Measurements from ENCODE around the gene CD96.
A peak's percentile ranks its signal among the peaks of the same experiment; 100 is the strongest.
"Not testable (repeated sequence)": the region's sequence is repeated elsewhere in the genome, so short reads cannot be mapped to it uniquely, and the experiment has no call there.

The CD96 gene

DNA sequence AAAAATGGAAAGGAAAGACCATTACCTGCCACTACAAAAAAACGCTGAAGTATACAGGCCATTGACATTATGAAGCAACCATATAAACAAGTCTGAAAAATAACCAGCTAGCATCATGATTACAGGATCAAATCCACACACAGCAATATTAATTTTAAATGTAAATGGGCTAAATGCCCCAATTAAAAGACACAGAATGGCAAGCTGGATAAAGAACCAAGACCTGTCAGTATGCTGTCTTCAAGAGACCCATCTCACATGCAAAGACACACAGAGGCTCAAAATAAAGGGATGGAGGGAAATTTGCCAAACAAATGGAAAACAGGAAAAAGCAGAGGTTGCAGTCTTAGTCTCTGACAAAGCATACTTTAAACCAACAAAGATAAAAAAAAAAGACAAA is 87.0 kb downstream of the CD96 start:
- not testable (repeated sequence) for DNase-seq

DNA sequence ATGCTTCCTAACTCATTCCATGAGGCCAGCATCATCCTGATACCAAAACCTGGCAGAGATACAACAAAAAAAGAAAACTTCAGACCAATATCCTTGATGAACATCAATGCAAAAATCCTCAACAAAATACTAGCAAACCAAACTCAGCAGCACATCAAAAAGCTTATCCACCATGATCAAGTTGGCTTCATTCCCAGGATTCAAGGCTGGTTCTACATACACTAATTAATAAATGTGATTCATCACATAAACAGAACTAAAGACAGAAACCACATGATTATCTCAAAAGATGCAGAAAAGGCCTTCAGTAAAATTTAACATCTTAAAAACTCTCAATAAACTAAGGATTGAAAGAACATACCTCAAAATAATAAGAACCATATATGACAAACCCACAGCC is 88.6 kb downstream of the CD96 start:
- not testable (repeated sequence) for DNase-seq

DNA sequence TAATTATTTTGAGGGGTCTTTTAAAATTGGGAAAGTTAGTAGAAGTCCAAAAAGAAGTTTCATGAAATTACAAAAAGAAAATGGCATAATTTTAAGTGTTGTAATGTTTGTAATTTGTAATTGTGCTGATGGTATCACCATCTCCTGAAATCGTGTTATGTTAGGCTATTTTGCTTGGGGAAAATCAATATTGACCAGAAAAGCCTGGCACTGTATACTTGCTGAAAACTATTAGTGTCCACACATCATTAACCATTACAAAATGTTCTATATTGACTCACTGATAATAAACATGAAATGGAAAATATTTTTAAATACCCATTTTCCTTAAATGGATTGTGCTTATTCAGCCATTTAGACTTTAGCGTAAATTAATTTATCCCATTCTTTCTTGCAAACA is 93.4 kb downstream of the CD96 start:
- DNase-seq: no peak

DNA sequence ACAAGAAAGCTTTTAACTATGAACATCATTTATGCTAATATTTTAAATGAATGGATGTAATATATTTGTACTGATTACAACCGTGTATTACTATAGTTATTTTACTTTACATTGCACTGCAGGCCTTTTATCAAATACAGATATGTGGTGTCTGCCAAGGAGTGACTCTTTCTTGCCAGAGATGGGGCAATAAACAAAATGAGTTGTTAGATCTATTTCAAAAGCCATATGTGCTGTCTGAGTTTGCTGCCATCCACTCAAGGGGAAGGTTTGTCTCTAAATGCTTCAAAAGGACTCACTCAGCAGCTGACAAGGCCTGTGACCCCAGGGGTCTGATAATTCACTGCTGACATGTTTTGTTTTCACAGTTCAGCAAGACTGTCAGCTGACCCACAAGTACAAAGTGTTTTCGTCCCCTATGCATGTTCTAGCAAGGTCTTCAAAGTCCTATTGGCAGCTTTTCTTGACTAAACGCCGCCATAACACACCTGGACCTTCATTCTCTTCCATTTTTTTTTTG is 94.4 kb downstream of the CD96 start:
- DNase-seq: no peak

DNA sequence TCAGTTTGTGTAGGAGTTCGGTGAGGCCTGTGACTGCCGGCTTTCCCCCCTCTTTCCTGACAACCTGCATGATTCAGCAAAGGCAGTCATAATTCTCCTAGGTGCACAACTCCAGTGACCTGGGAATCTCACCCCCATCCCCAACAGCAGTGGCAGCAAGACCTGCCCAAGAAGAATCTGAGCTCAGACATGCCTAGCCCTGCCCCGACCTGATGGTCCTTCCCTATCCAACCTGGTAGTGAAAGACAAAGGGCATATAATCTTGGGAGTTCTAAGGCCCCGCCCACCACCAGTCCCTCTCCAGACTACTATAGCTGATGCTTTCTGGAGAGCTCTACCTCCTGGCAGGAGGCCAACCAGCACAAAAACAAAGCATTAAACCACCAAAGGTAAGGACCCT is 97.3 kb downstream of the CD96 start:
- no peak for DNase-seq

DNA sequence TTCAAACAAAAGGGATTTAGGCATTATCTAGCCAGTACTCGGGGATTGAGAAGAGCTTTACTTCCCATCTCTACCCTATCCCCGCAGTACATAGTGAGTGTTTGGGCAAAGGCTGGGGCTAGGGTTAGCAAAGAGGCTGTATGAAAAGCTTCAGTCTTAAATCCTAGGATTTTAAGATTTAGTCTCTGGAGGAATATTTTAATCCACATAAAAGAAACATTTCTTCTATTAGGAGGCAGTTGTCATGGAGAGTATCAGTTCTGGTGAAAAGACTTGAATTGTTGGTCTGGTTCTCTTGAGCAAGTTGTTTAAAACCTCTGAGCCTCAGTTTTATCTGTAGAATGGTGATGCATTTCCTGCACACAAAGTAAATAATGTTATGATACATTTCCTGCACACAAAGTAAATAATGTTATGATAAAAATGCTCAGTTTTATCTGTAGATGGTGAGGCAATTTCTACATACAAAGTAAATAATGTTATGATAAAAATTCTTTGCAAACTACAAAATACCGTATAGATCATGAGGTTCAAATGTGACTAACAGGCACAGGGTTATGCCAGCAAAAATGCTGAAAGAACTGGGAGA is 107.1 kb downstream of the CD96 start:
- no peak for DNase-seq

DNA sequence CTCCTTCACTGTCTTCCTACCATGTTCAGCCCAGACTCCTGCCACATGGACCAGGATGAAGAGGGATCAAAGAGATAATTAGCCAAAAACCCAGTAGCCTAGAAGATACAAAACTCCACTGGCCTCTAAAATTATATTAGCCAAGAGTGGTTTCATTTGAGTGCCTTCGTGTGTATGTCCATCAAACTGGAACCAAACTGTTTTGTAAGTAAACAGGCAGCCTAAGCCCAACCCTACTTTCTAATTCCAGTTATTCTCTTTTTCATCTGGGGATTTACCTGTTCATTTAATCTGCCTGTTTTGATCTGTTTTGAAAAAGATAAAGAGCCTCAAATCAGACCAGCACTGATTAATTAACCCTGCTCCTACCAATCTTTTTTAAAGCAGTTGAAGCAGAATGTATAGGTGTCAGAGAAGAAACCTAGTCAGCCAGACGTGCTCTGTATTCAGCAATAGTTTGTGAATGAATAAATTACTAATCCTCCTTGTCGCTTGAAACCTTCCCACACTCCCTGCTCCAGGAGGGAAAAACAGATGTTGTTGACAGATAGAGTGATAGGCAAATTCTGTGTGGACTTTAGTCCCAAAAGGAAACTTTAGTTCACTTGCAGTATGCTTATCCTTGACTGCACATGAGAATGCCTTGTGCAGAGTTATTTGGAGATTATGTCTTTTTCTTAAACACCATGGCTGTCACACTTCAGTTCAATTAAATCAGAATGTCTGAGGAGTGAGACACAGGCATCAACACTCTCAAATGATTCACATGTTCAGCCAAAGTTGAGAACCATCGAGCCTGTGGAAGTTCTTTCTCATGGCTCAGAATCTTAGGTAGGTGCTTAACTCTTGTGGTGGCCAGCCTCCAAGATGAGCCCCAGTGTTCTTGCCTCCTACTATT is 108.6 kb downstream of the CD96 start:
- no peak for DNase-seq

DNA sequence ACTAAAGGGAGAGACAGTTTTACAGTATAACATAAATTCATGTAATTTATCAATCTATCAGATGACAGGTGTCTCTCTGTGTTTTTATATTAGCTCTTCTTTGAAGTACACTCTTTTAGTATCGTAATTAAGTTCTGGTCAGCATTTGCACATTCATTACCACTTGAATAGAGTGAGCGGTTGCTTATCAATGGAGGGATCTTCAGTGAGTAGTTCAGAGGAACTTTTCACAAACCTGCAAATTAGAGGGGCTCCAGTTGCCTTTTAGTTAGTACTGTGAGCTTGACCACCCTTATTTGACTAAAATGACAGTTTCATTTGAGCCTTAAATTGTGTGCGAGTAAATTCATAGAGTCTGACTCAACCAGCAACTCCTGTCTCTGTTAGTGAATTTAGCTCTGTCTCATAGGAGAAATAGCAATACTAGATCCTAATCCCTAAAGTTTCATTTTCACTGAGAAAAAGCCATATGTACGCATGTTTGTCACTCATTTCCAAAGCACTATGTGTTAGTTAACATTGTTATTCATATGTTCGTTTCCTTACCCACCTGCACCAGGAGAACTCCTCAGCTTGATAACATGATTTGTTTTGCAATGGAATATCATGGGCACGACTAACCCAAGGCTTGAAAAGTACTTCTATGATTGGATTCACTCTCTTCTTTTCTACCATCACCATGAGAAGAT is 110.6 kb downstream of the CD96 start:
- peak; percentile 48 for DNase-seq

DNA sequence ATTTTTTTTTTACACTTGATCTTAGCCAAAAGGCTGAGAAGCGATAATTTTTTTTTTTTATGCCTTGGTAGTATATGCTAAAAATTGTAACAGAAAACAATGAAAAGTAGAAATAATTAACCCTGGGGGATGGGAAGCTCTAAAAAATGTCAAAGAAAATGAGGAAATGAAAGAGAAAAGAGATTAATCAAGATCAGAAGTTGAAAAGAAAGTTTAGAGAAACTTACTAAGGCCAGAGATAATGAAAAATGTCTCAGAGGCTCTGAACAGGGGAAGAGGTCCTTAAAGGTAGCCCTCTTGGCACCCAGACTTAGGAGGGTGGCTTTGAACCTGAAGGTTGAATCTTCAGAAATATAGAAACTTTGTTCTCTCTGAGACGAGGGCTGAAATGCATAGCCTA is 111.8 kb downstream of the CD96 start:
- DNase-seq: no peak

DNA sequence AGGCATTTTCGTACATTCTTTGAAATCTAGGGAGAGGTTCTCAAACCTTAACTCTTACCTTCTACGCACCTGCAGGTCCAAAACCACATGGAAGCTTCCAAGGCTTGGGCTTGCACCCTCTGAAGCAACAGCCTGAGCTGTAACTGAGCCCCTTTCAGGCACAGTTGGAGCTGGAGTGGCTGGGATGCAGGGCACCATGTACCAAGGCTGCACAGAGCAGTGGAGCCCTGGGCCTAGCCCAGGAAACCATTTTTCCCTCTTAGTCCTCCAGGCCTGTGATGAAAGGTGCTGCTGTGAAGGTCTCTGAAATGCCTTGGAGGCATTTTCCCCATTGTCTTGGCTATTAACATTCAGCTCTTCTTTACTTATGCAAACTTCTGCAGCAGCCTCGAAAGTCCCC is 120.0 kb downstream of the CD96 start:
- no peak for DNase-seq

DNA sequence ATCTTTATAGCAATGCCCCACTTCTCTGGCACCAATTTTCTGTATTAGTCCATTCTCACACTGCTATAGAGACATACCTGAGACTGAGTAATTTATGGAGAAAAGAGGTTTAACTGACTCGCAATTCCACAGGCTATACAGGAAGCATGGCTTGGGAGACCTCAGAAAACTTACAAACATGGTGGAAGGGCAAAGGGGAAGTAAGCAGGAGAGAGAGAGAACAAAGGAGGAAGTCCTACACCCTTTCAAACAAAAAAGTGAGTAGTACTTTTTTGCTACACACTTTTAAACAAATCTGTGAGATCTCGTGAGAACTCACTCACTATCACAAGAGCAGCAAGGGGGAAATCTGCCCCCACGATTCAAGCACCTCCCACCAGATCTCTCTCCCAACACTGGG is 120.9 kb downstream of the CD96 start:
- no peak for DNase-seq

DNA sequence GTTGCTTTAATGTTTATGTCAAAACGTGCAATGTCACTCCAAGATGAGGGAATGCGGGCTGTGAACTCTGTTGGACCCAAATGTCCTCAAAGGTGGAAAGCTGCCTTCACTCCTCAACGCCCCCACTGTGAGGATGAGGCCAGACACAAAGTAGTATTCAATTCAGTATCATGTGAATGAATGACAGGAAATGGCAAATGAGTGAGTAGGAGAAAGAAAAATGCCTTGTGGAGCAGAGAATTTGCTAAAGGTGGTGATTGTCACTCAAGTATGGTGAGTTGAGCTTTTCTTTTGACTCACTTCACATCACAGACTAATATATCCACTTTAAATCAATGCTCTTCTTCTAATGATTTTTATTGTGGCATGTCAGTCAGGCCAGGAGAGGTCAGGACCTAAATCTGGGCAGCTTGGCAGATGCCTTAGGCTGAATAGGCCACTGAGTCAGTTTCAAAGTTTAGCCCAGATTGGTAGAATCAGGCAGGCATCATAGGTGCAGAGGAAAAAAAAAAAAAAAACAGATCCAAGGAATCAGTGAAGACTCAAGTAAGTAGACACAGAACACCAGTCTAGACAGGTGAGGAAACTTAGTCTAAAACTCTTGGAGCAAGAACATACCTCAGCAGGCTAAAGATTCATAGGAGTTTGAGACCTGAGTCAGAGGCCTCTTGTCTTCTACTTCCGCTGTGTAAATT is 124.2 kb downstream of the CD96 start:
- peak; percentile 56 for DNase-seq

DNA sequence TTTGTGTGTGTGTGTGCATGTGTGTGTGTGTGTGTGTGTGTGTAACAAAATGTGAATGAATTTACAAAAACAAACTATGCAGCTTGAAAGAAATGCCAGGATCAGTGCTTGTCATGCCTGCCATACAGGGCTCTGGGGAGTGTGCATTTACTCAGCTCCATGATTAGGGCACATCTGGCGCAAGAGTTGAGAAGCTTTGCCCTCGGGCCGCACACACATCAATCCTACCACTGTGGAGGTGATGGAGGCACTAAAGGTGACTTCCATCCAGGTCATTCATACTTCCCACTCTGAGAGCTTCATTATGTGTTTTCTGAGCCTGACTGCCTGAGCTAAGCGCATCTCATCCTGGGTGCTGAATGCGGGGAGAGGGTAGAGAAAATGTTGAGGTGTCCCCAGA is 125.2 kb downstream of the CD96 start:
- no peak for DNase-seq

DNA sequence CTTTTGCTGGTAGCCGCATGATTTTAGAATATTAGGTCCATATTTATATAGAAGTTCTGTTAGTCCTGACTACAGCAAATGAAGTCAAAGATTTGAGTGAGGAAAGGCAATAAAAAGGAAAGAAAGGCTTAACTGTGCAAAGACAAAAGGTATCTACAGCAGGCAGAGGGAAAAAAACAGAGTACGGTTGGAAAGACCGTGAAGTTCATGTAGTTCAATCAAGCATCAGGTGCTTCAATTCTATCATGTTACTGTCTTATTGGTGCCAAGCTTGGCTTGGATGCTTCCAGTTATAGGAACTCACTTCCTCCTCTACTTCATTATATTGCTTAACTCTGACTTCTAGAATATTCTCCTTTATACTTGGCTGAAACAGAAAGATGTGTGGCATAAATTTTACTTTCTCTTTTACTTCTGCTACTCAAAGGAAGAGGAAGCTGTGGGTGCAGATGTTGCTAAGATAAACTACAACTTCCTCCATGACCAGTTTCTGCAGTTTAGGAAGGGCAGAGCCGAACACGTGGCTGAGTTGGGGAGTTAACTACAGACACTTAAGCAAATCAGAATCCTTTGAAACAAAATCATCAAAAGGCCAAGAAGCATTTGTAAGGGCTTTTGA is 125.7 kb downstream of the CD96 start:
- DNase-seq: peak; percentile 93

DNA sequence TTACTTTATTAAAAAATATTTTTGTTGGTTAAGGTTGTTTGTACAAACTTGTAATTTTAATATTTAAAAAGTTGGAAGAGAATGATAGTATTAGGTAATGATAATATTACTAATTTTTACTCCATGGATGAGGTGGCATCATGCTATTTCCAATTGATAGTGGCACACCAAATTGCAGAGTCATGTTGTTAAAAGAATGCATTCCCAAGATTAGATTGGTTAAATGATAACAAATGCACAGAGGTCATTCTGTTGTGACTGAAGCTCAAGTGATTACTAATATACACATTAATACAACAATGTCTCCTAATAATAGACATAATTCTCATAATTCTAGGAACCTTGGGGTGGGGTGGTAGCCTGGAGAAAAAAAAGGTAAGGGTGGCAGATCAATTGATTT is 126.3 kb downstream of the CD96 start:
- no peak for DNase-seq

DNA sequence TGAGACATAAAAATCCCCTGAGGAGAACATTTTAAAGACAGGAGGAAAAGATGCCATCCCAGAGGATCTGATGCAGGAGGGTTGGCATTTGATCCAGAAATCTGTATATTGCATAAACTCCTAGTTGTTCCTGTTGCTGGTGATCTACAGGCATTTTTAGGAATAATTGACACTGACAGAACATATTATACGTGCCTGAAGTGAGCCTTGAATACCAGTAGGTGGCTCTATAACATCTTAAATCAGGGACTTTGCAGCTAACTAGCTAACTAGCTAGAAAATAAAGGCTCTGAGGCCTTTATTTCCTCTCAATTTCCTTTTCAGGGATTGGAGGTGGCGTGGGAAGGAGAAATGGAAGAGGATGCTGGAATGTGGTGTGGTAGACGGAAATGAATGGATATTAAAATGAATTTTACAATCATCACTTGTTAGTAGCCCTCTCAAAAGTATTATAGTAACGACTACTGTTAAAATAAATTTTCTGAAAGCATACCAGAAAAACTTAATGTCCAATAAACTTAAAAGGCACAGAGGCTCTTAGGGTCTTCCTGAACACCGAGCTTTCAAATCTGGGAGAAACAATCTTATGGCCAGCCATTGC is 127.0 kb downstream of the CD96 start:
- peak; percentile 69 for DNase-seq

DNA sequence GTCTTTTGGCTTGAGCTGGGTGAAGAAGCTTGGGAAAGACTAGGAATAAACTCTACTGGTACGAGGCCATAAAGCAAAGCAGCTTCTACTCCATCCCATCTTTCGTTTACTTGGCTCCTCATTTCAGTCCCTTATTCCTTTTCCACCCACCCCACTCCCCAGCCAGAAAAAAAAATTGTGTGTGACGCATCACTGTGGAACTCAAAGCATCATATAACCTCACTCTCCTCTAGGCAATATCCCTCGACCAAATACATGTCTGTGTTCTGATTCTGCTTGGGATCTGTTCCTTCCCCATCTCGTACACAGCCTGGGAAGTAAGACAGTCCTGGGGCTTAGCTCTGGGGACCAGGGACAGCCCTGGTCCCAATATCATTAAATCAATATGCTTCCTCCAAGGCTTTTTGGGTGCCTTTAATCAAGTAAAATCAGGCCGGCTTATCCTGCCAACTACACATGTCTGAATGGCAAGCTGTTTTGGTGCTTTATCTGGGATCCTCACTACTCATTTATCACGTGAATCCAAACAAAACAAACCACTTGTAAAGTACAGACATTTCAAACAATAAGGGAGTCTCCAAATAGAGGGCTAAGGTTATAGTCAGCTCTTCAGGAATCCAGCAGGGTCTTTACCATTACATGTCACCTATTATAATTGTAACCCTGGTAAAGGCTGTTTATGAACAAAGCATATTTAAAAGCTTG is 128.1 kb downstream of the CD96 start:
- no peak for DNase-seq

DNA sequence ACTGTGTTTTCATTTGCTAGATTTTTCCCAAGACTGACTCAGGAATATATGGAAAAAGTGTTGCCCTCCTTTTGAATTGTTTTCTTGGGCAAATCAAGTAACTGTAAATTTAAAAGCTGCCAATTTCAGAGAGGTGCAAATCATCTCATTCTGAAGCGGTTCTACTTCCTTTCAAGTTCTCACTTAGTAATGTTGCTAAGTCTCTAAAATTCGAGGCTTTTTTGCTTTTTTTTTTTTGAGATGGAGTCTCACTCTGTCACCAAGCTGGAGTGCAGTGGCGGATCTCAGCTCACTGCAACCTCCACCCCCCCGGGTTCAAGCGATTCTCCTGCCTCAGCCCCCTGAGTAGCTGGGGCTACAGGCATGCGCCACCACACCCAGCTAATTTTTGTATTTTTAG is 130.5 kb downstream of the CD96 start:
- DNase-seq: not testable (repeated sequence)

DNA sequence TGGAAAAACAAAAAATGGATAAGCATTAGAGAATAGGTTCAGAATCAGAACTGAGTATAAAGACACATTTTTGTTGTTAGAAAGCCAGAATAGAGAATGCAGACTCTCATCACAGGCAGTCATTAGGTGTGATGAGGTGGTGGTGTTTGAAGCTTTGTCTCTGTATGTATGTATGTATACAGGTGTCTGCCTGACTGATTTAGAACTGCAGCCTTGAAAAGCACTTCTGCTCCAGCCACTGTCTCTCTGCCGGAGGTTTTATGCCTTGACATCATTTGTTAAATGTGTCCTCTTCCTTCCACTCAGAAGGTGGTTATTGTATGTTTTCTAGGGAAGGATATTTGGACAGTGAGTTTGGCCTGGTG is 133.8 kb downstream of the CD96 start:
- DNase-seq: no peak

DNA sequence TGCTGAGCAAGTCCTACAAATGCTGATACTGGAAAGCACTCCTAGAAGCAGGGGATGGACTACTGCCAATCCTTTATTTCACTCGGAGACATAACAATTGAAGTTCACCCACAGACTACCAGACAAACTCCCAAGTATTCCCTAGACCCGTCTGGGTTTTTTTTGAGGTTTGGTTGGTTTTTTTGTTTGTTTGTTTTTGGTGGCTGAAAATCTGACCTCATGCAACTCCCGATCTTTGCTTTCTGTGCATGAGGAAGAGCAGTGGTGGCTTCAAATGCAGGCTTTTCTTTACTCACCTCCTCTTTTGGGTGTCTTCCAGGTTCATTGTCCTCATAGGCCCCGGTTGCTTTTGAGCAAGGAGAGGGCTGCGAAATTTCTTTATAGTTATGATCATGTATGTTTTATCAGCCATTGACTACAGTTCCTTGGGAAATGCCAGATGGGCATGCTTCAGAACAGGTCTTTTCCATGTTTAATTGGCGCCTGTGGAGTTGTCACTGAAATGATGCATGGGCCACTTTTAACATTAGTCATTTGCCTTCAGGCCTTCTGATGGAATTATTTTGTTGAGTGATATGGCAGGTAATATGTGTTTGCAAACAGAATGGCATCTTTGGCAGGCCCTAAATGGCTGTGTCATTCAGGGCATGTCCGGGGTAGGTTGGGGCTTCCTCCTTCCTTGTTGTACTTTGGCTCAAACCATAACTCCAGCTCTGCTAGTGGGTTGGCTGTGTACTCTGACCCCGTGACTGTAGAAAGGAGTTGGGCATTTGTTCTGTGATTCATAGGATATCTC is 134.4 kb downstream of the CD96 start:
- DNase-seq: peak; percentile 70

DNA sequence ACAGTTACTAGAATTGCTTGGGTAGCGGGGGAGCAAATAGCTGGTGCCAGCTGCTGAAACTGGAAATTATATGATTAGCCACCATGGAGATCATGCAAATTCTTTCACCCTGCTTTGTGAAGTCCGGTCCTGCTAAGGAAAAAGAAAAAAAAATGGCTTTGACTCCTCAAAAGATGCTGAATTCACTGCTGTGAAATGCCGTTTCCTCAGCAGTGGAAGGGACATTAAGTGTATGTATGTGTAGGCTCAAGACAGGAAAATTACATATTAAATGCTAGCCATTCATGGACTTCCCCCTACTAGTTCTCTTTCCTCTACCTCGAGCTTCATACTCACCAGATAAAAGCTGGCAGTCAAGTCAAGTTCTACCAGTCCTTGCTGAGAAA is 135.0 kb downstream of the CD96 start:
- DNase-seq: no peak
